Endometrial microvascular endothelial cells (primary cell): ENCODE results near the gene ZNF133. TPM values are rescaled to one million over a fixed set of nuclear protein-coding genes. Genes with fewer than 3 reads are reported as not detected.
"Not testable (repeated sequence)": the region's sequence is repeated elsewhere in the genome, so short reads cannot be mapped to it uniquely, and the experiment has no call there.

ENCODE experiments used
- in situ Hi-C: cut with HindIII; loops from 2 replicates; pipeline ENCODE4 v1.10.0; 2017; ENCODE audit warnings: low sequenced_read_pairs, low pct_unique_long_range_greater_than_20kb; ENCODE audit errors: inconsistent ontology term
- total RNA-seq: library from RNA; depleted of rRNA; stranded (reverse); fragments of >200 nt; gene quantifications from one replicate; pipeline ENCODE4 v1.2.3, GENCODE V29; 2015; ENCODE audit errors: inconsistent ontology term

ZNF133 gene
- total RNA-seq, 1 donor from 2014 or later = 7.7 TPM

- in situ Hi-C loops = no loop called here
These were observed 38.7 kb downstream of the ZNF133 start for GRCh38 chr20:18326990-18327389.

DNA sequence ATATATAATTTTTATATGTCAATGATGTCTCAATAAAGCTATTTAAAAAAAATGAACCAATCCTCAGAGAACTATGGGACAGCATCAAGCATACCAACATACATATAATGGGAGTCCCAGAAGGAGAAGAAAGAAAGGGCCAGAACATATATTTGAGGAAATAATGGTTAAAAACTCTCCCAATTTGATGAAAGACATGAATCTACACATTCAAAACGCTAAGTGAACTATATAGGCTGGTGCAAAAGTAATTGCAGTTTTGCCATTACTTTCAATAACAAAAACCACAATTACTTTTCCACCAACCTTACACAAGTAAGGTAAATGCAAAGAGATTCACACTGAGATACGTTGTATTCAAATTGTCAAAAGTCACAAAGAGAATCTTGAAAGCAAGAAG lies 43.4 kb downstream of the ZNF133 start:
- in situ Hi-C loops = no loop called here

- in situ Hi-C loops = not testable (repeated sequence)
These were observed 61.4 kb downstream of the ZNF133 start for GRCh38 chr20:18349749-18350148.

DNA sequence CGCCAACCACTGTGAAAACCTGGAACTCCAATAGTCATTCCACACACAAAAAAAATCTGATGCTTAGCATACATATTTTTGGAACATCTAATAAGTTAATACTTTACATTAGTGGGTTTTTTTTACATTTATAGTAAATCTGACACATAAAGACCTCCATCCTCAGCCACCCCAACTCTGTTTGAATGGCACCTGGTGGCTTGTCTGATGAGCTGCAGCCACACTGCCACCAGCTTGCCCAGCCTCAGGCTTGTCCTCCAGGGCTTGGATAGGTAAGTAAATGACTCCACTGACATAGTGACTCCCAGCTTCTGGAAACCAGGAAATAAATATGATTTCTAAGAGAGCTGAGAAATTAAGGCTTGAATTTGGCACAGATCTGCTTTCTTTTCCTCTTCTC lies 71.5 kb downstream of the ZNF133 start:
- in situ Hi-C loops = no loop called here

GRCh38 chr20:18360635-18361034 lies 72.3 kb downstream of the ZNF133 start:
- in situ Hi-C loops = no loop called here

DNA sequence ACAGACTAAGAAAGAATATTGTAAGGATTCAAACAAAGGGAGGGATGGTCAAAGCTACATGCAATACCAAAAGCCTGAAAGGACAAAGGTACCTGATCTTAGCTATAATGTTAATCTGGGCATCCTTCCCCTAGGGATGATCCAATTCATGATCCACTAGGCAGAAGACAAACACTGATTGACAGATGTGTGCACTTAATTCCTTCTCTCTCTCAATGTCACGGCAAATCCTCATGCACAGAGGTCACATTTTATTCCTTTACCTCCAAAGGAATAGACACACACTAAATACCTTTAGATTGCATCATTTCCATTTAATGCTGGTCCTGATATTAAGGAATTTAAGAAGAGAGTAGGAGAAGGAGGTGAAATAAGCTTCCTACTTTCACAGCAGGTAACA lies 73.4 kb downstream of the ZNF133 start:
- in situ Hi-C loops = no loop called here

DNA sequence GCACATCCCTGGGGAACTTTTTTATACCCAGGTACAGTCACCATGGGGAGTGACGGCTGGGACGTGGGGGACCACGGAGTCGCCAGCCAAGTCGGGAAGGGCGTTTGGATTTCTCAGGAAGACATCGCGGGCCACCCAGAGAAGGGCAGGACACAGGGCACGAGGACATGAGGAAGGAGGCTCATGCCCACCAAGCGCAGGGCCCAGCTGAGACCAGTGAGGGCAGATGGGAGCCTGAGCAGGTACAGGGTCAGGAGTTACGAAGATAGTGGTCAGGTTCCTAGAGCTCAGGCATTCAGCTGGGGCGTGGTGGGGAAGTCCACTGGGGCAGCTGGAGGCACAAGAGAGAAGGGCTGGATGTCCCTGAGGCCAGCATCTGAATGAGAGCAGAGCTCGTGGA lies 74.6 kb downstream of the ZNF133 start:
- in situ Hi-C loops = no loop called here

DNA sequence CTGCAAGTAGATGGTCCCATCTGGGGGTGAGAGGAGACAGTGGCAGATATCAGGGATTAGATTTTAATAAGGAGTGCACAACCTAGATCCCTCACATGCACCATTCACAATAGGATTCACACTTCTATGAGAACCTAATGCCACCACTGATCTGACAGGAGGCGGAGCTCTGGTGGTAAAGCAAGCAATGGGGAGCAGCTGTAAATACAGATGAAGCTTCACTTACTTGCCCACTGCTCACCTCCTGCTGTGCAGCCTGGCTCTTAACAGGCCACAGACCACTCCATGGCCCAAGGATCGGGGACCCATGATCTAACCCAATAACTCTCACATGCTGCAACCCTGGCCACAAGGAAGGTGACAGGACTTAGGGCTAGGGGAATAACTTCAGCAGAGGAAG lies 75.4 kb downstream of the ZNF133 start:
- in situ Hi-C loops = no loop called here

DNA sequence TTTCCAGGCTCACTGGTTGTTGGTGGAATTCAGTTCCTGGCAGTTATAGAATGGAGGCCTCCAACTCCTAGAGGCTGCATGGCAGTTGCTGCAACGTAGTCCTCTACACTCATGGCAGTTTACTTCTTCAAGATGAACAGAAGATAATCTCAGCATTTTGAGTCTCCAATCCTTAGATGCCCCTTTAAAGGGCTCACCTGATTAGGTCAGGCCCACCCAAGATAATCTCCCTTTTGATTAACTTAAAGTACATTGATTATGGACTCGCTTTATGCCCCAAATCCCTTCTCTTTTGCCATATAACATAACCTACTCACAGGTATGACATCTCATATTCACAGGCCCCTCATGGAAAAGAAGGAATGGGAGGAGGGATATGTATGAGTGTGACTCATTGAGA lies 76.4 kb downstream of the ZNF133 start:
- in situ Hi-C loops = no loop called here

Other genes starting within 250 kb of the ZNF133 start
- not detected for gene OVOL2, start 230.6 kb upstream of the ZNF133 start, total RNA-seq
- 9.8 TPM for gene KAT14, start 150.7 kb upstream of the ZNF133 start, total RNA-seq
- 5.3 TPM for gene PET117, start 150.7 kb upstream of the ZNF133 start, total RNA-seq
- 1.6 TPM for gene DZANK1, start 178.5 kb downstream of the ZNF133 start, total RNA-seq
- 9.3 TPM for gene POLR3F, start 178.9 kb downstream of the ZNF133 start, total RNA-seq
- gene RBBP9, start 208.7 kb downstream of the ZNF133 start, total RNA-seq = 25.3 TPM
- gene SEC23B, start 219.4 kb downstream of the ZNF133 start, total RNA-seq = 49.6 TPM